Stimulated activated CD8-positive, alpha-beta memory T cell treated with anti-CD3 and anti-CD28 coated beads, Interleukin-12 subunit alpha, Interleukin-12 subunit beta, amount 100 ng/mL, for 1 hour (primary cell): ENCODE measurements around the gene ROR1.

Source experiments
- DNase-seq: peaks from one replicate; pipeline ENCODE4 v3.0.0-alpha.2; 2020; ENCODE audit warnings: low read depth

The ROR1 gene

DNA sequence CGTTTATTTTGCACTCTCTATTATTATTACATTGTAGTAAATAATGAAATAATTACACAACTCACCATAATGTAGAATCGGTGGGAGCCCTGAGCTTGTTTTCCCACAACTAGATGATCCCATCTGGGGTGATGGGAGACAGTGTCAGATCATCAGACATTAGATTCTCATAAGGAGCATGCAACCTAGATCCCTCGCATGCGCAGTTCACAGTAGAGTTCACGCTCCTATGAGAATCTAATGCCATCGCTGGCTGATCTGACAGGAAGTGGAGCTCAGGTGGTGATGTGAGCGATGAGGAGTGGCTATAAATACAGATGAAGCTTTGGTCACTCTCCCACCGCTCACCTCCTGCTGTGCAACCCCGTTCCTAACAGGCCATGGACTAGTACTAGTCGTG is 112.1 kb downstream of the ROR1 start:
- no peak for DNase-seq

DNA sequence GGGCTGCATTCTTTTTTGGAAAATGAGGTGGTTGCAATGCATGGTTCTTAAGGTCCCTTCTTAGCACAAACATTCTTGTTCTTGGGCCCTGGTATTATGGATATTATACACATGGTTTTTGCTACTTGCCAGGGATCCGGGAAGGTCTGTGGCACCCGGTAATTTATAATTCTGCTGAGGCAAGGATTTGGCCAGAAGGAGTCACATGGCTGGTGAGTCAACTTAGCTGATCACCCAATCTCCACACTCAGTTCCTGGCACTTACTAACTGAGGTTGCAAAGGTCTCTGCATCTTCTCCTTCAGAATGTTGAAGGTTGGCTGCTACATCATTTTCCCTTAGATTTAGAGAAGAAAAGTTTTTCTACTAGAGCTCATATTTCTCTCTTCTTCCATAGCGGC is 112.5 kb downstream of the ROR1 start:
- DNase-seq: no peak

DNA sequence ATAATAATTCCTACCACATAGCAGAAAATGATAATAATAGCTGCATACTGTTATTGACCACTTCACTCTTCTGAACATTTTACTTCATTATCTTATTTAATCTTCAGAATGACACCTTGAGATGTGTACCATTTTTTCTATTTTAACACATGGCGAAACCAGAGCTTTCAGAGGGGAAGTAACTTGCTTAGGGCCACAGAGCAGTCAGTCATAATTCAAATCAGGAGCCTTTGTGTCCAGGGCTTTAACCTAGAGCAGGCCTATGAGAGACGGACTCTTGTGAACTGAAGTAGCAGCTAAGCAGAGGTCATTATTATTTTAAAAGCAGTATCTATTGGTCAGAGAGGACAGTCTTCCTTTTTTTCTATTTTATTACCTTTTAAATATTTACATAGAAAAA is 114.0 kb downstream of the ROR1 start:
- no peak for DNase-seq

DNA sequence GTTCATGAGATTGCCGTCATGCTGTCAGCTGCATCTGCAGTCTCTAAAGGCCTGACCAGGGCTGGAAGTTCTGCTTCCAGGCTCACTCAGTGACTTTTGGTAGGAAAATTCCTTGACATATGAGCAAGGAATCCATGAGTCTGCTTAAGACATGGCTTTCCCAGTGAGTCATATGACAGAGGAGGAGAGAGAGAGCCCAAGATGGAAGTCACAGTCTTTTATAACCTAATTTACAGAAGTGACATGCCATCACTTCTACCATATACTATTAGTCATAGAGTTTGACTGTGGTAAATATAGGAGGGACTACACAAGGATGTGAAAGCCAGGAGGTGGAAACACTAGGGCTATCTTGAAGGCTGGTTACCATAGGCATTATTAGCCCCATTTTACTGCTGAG is 115.2 kb downstream of the ROR1 start:
- no peak for DNase-seq

DNA sequence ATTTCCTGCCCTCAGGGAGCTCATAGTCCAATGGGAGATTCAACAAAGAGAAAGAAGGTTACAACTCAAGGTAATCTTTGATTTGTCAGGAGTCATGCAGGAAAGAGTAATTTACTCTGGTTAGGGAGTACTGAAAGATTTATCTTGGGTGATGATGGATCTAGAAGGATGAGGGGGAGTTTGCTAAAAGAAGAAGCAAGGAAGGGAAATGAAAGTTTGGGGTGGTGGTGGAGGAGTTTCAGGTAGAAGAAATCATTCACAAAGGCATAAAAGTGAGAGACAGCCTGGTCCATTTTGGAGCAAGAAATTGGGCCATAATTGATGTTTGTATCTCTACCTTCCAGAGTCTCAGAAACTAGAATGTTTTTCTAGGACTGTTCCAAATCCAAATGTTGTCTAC is 116.7 kb downstream of the ROR1 start:
- DNase-seq: no peak

DNA sequence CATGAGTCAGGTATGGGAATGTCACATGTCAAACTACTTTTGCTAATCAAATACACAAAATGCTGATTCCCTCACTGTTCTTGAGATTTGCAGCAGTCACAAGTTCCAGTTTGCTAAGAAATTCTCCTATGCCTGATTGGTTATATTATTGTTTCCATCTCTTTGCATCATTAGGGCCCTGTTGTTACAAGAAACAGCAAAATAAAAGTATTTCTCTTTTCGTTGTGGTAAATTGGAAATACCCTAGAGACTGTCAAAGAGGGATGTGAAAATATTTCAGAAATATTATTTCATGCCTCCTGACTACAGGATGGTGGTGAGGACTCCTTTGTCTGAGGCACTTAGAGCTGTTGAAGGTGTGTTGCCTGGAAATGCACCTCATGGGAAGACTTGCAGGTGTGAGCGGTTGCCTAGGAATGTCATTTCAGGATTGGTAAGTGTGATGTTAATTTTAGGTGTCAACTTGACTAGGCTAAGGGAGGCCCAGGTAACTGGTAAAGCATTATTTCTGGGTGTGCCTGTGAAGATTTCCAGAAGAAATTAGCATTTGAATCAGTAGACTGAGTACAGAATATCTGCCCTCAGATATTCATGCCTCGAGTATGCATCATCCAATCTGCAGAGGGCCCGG is 117.4 kb downstream of the ROR1 start:
- DNase-seq: no peak

DNA sequence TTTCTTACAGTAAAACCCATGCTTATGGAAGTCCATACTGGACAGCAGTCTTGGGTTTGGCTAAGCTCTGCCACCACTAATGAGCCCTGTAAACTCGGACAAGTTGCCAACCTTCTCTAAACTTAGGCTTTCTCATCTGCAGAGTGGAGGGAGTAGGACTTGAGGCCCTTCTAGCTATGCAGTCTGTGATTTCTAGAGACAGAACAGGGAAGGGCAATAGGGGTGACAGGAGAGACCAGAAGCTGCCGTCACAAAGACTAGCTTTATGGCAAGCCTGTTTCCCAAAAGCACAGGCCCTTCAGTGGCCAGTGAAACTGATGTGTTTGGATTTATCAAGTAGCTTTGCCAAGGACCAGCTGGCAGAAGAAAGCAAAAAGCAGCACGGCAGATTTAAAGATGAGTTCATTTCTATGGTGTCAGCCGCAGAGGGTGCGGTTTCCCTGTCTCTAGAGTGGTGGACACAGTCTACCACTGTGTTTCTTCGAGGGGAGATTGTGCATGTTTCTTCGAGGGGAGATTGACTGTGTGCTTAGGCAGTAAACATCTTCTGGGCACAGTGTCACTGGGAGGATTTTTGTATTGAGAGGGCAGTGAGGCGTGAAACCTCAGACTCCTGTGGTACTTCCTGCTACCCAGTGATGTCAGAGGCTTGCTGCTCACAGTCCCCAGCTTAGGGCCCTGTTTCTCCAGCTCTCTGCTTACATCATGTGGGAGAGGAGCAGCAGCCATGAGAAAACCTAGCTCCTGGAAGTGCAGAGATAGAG is 119.0 kb downstream of the ROR1 start:
- no peak for DNase-seq

DNA sequence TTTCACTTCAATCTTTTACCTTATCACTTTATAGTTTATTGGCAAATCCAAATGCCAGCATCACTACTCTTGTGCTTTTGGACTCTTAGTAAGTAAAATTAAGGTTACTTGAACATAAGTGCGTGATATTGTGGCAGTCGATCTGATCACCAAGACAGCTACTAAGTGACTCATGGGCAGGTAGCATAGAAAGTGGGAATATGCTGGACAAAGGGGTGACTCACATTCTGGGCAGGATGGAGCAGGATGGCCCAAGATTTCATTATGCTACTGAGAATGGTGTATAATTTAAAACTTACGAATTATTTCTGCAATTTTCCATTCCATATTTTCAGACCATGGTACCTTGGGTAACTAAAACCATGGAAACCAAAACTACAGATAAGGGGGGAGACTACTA is 120.2 kb downstream of the ROR1 start:
- DNase-seq: no peak

DNA sequence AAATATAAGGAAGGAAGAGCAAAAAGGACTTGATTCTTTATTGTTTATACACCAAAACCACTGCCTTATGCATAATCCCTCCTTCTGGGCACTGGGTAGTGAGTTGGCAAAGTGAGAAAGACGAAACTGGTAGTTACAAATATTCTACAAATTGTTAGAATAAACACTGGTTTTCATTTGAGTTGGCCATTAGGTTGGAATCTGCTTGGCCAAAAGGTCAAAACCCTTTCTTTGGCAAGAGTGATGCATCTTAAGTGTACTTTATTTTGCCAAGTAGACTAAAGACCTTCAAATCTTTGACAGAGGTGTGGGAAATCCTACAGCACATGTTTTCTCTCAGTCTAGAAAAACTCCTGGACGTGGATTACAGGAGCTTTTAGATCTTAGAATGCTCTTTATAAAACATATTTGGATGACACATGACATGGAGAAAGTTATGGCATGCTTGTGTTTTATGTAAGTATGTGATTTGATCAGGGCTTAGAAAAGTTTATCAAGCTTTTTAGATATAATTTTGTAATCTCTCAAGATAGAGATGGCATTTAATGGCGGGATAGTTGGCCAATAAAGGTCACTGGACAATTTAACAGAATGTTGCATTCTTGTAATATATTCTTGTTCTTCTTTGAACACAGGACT is 120.9 kb downstream of the ROR1 start:
- DNase-seq: no peak

DNA sequence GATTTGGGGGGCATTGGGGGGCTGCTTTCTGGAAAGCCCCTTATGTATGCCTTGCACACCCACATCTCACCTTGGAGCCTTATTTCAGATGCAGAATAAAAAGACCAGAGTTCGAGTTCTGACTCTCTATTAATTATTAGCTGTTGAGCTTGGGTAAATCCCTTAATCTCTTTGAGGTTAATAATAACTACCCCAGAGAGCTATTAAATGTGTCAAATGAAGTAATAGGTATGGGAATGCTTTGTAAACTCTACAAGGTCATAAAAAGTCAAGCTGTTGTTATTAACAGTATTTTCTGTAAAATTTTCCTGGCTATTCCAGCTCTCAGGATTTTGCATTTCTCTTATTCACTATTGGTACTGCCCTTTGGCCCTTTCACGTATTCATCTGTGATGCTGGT is 122.9 kb downstream of the ROR1 start:
- DNase-seq: no peak

DNA sequence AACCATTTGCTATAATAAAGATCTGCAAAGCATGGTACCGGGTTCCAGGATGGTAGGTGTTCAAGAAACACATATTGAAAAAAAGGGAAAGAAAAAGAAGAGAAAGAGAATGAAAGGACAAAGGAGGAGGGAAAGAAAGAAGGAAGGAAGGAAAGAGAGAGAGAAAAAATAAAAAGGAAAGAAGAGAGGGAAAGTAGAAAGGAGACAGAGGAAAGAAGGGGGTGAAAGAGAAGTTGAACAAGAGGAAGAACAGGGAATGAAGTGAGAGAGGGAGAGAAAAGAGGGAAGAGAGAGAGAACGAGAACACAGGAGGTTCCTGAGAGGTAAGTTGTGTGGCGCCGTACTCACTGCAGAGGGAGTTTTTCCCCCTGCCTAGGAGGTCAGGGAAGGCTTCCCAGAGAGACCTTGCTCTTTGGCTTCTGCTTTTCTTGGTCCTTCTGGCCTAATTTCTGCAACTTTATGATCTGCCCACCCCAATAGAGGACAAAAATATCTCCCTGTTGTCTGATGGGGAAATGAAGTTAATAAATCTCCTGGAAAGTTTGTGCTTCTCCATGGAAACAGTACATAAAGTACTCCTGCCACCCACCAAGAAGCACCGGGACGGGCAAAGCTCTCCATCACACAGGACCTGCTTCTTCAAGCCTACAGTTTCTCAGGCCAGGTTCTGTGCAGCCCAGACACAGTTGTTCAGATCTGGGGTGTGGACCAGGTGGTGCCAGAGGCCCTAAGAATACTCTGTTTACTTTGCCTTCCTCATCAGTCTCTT is 124.8 kb downstream of the ROR1 start:
- no peak for DNase-seq

DNA sequence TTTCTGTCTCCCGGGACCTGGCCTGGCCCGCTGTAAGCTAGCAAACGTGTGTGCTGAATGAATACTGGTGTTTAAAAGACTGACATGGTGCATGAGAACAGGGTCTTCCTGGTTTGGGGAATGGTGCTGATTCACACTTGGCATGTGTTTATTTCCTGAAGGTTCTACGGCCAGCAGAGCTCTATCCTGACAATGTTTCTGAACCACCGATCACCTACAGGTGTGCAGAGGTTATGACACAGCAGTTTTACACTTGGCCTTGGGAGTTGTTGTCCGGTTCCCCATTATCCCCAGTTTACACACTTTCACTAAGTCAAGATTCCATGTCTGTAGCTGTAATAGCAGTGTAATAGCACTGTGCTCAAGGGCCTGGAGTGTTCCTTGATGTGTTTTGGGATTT is 127.3 kb downstream of the ROR1 start:
- no peak for DNase-seq

DNA sequence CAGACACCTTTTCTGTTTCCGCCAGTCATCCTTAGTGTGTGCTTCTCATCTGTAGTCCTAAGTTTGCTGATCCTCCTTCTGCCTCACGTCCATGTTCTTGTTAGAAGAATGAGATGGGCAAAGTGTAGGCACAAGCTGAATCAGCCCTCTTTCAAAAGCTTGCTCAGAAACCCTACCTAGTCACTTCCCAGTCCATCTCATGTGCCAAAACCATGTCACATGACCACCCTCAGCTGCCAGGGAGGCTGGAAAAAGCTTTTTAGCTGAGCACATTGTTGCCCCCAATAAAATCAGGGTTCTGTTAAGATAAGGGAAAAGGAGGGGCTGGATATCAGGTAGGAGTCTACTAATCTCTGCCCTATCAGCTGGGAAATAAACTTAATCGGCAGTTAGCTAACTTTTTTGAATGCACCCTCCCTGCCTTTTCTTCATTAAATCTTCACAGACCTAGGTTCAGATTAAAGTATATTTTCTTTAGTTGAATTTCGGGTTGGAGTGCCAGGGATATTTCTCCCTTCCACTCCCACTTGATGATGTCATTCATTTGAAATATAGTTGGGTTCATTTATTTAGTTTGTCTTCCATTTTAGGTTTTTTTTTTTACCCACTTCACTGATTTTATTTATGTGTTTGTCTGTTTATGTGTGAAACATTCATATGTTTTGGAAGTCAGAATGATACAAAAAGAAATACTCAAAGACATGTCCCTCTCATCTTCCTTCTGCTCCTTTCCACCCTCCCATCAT is 129.2 kb downstream of the ROR1 start:
- DNase-seq: no peak

DNA sequence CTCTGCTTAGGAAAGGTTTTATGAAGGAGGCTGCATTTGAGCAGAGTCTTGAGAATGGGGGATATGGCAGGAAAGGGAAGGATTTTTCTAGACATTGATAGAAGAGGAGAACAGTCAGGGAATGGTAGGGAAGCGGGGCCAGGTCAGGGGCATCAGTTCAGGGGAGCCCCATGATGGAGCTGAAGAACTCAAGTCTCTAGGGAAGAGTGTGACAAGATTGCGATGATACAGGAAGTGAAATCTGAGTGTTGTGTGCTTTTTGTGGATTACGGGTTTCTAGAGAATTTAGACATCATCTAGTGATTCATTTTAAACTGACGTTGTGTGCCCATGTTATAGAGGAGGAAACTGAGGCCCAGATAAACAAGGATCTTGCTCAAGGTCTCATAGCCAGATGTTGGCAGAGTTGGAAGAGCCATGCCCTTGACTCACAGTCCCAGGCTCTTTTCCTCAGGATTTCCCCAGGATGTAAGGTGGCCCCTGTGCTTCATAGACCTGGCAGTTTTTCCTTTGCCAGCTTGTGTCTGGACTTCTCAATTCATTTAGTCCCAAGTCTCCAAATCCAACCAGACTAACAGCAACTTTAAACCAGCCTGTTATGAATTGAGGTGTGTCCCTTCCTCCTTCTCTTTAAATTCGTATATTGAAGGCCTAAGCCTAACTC is 130.3 kb downstream of the ROR1 start:
- no peak for DNase-seq

DNA sequence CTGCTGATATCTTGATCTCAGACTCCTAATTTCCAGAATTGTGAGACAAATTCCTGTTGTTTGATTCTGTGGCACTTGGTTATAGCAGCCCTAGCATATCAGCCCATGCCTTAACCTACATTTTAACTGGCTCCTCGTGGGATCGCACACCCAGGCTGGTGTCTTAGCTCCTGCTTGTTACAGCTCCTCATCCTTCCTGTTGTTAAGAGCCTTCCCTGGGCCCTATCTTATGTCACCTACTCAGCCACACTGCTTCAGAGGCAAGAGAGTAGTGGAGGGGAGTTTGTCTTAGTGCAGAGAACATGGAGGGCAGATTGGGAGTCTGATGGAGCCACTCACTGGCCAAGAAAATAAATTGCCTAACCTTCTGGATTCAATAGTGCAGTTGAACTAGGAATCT is 131.0 kb downstream of the ROR1 start:
- no peak for DNase-seq

DNA sequence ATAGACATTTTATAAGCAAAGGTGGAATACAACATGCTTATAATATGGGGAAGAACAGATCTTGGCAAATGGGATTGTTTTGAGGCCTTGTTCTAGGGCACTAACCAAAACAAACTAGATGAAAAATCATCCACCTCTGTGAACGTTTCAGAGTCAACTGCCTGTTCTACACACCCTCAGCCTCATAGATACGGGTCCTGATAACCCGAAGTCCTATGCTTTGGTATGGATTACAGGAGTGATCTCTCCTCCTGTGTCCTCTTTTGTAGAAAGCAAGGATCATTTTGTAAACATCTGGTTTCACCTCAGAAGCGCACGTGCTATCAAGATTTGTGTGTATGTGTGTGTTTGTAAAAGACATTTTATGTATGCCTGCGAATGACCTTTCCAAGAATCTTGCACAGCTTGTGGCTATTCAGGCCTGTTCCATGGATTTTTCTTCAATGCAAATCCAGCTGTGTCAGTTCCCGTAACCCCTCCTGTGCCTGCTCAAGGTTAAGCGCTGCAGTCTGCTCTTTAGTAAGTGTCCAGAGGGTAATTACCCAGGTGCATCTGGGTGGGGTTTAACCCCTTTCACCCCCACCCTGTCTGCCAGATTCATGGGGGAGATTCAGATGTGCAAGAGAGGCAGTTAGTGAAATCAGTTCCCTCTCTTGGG is 132.4 kb downstream of the ROR1 start:
- DNase-seq: no peak

DNA sequence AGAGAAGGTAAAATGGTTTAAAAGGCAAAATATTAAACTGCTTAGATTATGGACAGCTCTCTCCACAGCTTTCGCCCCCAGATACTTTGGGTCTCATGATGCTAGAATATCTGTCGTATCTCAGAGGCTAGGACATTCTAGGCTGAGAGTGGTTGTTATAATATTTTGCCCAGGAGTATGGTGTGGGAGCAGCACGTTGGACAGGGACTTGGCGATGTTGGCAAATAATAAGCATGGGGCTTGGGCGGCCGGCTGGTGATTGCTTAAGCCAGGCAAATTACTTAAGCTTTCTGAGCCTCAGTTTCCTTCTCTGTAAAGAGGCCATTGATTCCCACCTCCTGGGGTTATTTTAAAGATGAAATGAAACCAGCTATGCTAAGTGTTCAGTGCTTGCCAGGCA is 133.2 kb downstream of the ROR1 start:
- no peak for DNase-seq

DNA sequence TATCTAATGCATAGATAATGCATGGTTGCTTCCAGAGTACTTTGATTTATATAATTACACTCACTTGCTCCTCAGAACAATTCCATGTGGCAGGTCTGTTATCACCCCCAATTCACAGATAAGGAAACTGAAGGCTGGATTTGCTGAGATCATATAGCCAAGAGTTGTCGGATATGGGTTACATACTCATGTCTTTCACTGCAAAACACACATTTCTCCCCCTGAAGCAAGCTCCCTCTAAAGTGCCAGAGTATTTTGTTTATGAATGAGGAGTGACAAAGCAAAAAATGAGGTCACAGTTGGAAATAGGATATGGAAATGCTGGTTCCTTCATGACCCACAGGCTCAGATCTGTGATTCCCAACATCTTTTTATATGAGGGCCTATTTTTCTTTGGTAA is 134.2 kb downstream of the ROR1 start:
- no peak for DNase-seq

DNA sequence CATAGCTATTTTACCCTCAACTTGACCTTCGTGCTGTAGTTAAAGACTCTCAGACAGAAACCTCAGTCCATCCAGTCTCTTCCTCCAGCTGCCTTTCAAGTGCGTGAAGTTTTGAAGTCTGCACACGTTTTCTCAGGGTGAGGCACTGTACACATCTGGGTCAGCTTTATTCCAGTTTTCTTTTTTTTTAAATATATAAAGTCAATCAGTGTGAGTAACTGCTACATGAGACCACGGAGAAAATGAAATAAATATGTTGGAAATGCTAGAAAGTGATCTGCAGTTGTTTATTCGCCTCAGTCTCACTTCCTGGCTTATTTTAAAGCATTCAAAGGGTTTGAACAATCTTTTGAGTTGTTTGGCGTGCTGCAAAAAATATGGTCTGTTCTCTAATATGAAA is 135.7 kb downstream of the ROR1 start:
- DNase-seq: no peak

DNA sequence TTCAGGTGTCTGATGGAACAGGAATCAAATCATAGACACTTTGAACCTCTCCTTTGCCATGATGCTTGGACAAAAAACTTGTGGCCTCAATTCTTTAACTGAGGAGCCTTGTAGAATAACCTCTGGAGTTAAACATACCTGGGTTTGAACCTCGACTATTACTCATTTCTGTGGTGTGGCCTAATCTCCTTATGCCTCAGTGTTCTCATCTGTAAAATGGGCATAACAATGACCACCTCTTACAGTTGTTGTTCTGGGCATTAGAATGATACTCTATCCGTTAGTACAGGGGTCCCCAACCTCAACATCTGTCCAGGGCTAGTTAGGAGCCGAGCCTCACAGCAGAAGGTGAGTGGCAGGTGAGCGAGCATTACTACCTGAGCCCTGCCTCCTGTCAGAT is 137.2 kb downstream of the ROR1 start:
- no peak for DNase-seq

DNA sequence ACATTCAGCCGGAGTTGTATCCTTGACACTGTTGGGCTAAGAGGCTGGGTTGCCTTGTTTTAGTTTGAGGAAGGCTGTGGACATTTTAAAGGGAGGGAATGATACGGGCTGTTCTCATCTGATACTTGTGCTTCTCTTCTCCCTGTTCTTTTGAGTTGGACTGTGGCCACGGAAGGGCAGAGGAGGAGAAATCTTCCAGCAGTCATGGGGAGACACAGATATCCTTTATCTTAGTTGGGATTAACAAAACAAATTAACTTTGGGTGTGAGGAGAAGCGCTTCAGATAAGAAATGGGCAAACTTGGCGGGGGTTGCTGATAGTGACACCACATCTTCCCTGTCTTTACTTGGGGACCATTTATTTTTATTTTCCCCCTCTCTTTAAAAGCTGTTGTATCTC is 138.8 kb downstream of the ROR1 start:
- DNase-seq: no peak
